MM.1S (cell line): ENCODE data around the gene SLPI.

Source experiments
- CTCF ChIP-seq: fragments of 300-600 bp; sonication (generic); IDR thresholded peaks from 2 replicates; pipeline ENCODE4 v1.5.1; 2016; ENCODE audit warnings: antibody characterized with exemption, low read length, mixed read lengths
- EZH2 ChIP-seq: fragments of 300-600 bp; sonication (generic); optimal IDR thresholded peaks from 2 replicates; pipeline ENCODE3; 2017; ENCODE audit warnings: low read depth, mild to moderate bottlenecking, antibody characterized with exemption, low read length, mixed read lengths

- TF ChIP-seq CTCF = no peak
- no peak for TF ChIP-seq EZH2
These were observed 38.0 kb upstream of the SLPI start for GRCh38 chr20:45292343-45292742.
